Loucy (cell line): ENCODE data around the gene GSK3B.

Experiments
- H2AFZ ChIP-seq: fragments of 200-600 bp; sonication (generic); 2 replicates; pipeline ENCODE4 v1.6.0; 2016; ENCODE audit warnings: antibody characterized with exemption, mild to moderate bottlenecking, low read length, moderate library complexity
- H3F3A ChIP-seq: fragments of 200-600 bp; 2 replicates; pipeline ENCODE4 v1.6.0; 2016; ENCODE audit warnings: antibody characterized with exemption, low read depth, mild to moderate bottlenecking
- H3K27me3 ChIP-seq: fragments of 200-600 bp; sonication (generic); 2 replicates; pipeline ENCODE4 v1.6.1; 2014; ENCODE audit warnings: low read length, mild to moderate bottlenecking; ENCODE audit not compliant: insufficient read depth, poor library complexity, severe bottlenecking
- H3K36me3 ChIP-seq: fragments of 200-600 bp; sonication (generic); 2 replicates; pipeline ENCODE4 v1.6.1; 2016; ENCODE audit warnings: low read length; ENCODE audit not compliant: insufficient read depth
- H3K4me1 ChIP-seq: fragments of 200-600 bp; sonication (generic); 2 replicates; pipeline ENCODE4 v1.5.1; 2014; ENCODE audit warnings: low read length, mild to moderate bottlenecking; ENCODE audit not compliant: insufficient read depth, poor library complexity, severe bottlenecking
- H3K4me2 ChIP-seq: fragments of 200-600 bp; sonication (generic); 2 replicates; pipeline ENCODE4 v1.6.0; 2014; ENCODE audit warnings: antibody characterized with exemption, low read length, low read depth, mild to moderate bottlenecking; ENCODE audit not compliant: poor library complexity, severe bottlenecking
- H3K4me3 ChIP-seq: fragments of 200-600 bp; sonication (generic); 2 replicates; pipeline ENCODE4 v1.5.1; 2014; ENCODE audit warnings: low read length, mild to moderate bottlenecking, mixed read lengths; ENCODE audit not compliant: poor library complexity, severe bottlenecking
- H3K79me2 ChIP-seq: fragments of 200-600 bp; sonication (generic); 2 replicates; pipeline ENCODE4 v1.6.1; 2014; ENCODE audit warnings: low read length; ENCODE audit not compliant: insufficient read depth
- H3K9ac ChIP-seq: fragments of 200-600 bp; sonication (generic); 2 replicates; pipeline ENCODE4 v1.6.0; 2014; ENCODE audit warnings: mild to moderate bottlenecking, low read depth, low read length, moderate library complexity; ENCODE audit not compliant: poor library complexity, severe bottlenecking
- H3K9me2 ChIP-seq: fragments of 200-600 bp; sonication (generic); replicated peaks from 2 replicates; pipeline ENCODE4 v1.6.1; 2016; ENCODE audit warnings: low read depth, low read length, mixed read lengths
- H3K9me3 ChIP-seq: fragments of 200-600 bp; sonication (generic); 2 replicates; pipeline ENCODE4 v1.6.1; 2014; ENCODE audit warnings: mild to moderate bottlenecking, antibody characterized with exemption, low read length, low read depth; ENCODE audit not compliant: insufficient read depth
- H4K20me1 ChIP-seq: fragments of 200-600 bp; sonication (generic); 2 replicates; pipeline ENCODE4 v1.6.0; 2014; ENCODE audit warnings: antibody characterized with exemption, low read length, mild to moderate bottlenecking; ENCODE audit not compliant: insufficient read depth, poor library complexity, severe bottlenecking
- EZH2phosphoT487 ChIP-seq: fragments of 200-600 bp; IDR thresholded peaks from 2 replicates; pipeline ENCODE4 v1.6.1; 2018; ENCODE audit warnings: antibody characterized with exemption, mild to moderate bottlenecking, moderate library complexity, borderline replicate concordance
- TF ChIP-seq, protein P1 (sequence below): fragments of 200-600 bp; sonication (generic); conservative IDR thresholded peaks from 2 replicates; pipeline ENCODE4 v1.5.1; 2014; ENCODE audit warnings: mild to moderate bottlenecking, antibody characterized with exemption, low read length

GSK3B gene

GRCh38 chr3:120113128-120114116 is 19.2 kb upstream of the GSK3B start:
- TF ChIP-seq, protein P1, sequence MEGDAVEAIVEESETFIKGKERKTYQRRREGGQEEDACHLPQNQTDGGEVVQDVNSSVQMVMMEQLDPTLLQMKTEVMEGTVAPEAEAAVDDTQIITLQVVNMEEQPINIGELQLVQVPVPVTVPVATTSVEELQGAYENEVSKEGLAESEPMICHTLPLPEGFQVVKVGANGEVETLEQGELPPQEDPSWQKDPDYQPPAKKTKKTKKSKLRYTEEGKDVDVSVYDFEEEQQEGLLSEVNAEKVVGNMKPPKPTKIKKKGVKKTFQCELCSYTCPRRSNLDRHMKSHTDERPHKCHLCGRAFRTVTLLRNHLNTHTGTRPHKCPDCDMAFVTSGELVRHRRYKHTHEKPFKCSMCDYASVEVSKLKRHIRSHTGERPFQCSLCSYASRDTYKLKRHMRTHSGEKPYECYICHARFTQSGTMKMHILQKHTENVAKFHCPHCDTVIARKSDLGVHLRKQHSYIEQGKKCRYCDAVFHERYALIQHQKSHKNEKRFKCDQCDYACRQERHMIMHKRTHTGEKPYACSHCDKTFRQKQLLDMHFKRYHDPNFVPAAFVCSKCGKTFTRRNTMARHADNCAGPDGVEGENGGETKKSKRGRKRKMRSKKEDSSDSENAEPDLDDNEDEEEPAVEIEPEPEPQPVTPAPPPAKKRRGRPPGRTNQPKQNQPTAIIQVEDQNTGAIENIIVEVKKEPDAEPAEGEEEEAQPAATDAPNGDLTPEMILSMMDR: no peak
- TF ChIP-seq EZH2phosphoT487: no peak
- H3K9me3 ChIP-seq: peaks cover 9% of the 10 kb centered on the region; the same call in 1 of the 2 replicates
- no peaks in the 10 kb centered on the region for H4K20me1 ChIP-seq

DNA sequence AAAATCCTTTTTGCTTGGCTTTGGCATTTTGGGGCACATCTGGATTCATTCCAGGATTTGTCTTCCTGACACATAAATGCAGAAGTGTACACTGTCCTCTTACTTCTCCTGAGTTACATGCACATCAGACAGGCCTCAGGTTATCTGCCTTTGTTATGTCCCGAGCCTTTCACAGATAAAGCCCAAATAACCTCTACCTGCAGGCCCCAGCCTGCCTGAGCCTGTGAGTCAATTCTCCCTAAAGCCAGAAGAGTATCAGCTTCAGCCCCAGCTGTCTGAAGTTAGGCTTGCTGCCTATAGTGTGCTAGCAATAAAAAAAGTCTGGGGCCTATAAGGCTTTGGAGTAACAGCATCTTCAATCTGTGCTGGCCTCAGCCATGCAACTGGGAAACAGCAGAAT is 17.7 kb upstream of the GSK3B start:
- Histone ChIP-seq H3F3A (no peaks in the 10 kb centered on the region), H3K79me2 (no peaks in the 10 kb centered on the region), H3K4me2 (no peak overlapping the region), H3K9ac (no peak overlapping the region), H3K27me3 (no peaks in the 10 kb centered on the region), H2AFZ (no peak overlapping the region), H4K20me1 (no peaks in the 10 kb centered on the region), H3K9me3 (0 out of 2 replicates have a peak, but pooled peaks cover under 1% of the 10 kb centered on the region), H3K36me3 (no peaks in the 10 kb centered on the region), H3K4me3 (no peak overlapping the region), H3K9me2 (no peaks in the 10 kb centered on the region), H3K4me1 (no peaks in the 10 kb centered on the region)
- TF ChIP-seq EZH2phosphoT487: no peak
- TF ChIP-seq, protein P1: no peak

More at GRCh38 chr3:120113128-120114116, 19.2 kb upstream of the GSK3B start:
- Histone ChIP-seq H3F3A (no peaks in the 10 kb centered on the region), H3K79me2 (no peaks in the 10 kb centered on the region), H3K9ac (no peak overlapping the region), H3K36me3 (no peaks in the 10 kb centered on the region), H3K4me2 (no peak overlapping the region), H2AFZ (no peak overlapping the region), H3K4me3 (no peak overlapping the region), H3K4me1 (no peaks in the 10 kb centered on the region), H3K9me2 (no peaks in the 10 kb centered on the region), H3K27me3 (no peaks in the 10 kb centered on the region)

DNA sequence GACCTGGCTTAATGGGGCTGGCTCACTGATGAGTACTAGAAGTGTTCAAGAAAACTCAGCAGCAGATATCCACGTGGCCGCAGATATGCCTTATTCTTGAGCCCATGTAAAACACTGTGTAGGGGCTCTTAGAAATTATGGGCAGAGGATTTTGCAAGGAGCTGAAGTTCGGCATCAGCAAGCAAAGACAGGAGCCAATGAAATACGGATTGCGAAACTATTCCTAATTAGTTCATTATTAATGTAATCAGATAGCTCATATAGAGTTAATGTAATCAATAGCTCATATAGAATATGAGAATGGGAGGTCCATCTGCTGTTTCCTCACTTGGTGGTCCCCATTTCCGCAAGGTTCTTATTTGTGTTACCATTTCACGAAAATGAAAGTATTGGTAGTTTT is 9.0 kb upstream of the GSK3B start:
- no peaks in the 10 kb centered on the region for H3K9me2 ChIP-seq
- H2AFZ ChIP-seq: no peak overlapping the region
- no peak for TF ChIP-seq EZH2phosphoT487
- TF ChIP-seq, protein P1: no peak
- no peaks in the 10 kb centered on the region for H3K27me3 ChIP-seq
- no peak overlapping the region for H3K9ac ChIP-seq
- no peak overlapping the region for H3K4me2 ChIP-seq
- H3K4me3 ChIP-seq: no peak overlapping the region
- H3K36me3 ChIP-seq: no peaks in the 10 kb centered on the region
- H3F3A ChIP-seq: no peaks in the 10 kb centered on the region
- peaks cover 10% of the 10 kb centered on the region for H3K4me1 ChIP-seq
- no peaks in the 10 kb centered on the region for H3K9me3 ChIP-seq
- H4K20me1 ChIP-seq: no peaks in the 10 kb centered on the region
- peaks cover 6% of the 10 kb centered on the region; the same call in 1 of the 2 replicates for H3K79me2 ChIP-seq
